GM12891 (cell line): ENCODE measurements around the gene PHKA1.
A peak's percentile ranks its signal among the peaks of the same experiment; 100 is the strongest.

ENCODE experiments used
- DNase-seq: peaks from one replicate; pipeline ENCODE4 v3.0.0; 2011; ENCODE audit warnings: low spot score; ENCODE audit not compliant: insufficient read length
- FAIRE-seq: peaks from 2 replicates; lab custom pipeline; 2011; peaks lifted over from hg19 to GRCh38; lab: Jason Lieb, UNC
- PAX5 ChIP-seq: IDR thresholded peaks from 2 replicates; pipeline ENCODE4 v1.6.1; 2011; ENCODE audit warnings: low read length, moderate library complexity, mild to moderate bottlenecking; ENCODE audit not compliant: insufficient read depth, severe bottlenecking
- POLR2A ChIP-seq: IDR thresholded peaks from 2 replicates; pipeline ENCODE4 v1.6.1; 2011; ENCODE audit warnings: low read depth, low read length, control low read depth
- POLR2AphosphoS5 ChIP-seq: IDR thresholded peaks from 2 replicates; pipeline ENCODE4 v1.6.1; 2011; ENCODE audit warnings: low read depth, low read length, control low read depth
- POU2F2 ChIP-seq: IDR thresholded peaks from 2 replicates; pipeline ENCODE4 v1.6.1; 2011; ENCODE audit warnings: low read depth, mild to moderate bottlenecking, control low read depth, low read length, moderate library complexity
- SPI1 ChIP-seq: IDR thresholded peaks from 2 replicates; pipeline ENCODE4 v1.6.1; 2011; ENCODE audit warnings: low read depth, low read length, control low read depth
- TAF1 ChIP-seq: IDR thresholded peaks from 2 replicates; pipeline ENCODE4 v1.6.1; 2011; ENCODE audit warnings: low read depth, low read length, control low read depth

The PHKA1 gene

DNA sequence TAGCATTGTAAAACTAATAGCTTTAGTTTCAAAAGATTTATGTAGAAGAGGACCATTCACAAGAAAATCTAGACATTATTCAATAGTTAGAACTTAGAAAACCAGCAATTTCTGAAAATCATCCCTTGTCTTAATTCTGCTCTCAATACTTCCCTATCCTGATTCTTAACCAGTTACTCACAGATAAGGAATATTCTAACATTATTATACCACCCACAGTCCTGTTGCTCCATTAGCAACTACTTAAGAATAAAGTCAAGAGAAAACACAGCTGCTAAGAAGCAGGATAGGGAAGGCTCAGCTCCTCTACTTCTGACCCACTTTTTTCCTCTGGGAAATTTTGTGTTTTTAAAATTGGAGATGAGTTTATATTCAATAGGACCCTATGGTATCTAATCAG lies 47.7 kb downstream of the PHKA1 start:
- no peak for DNase-seq
- no peak for FAIRE-seq
- TF ChIP-seq POLR2A (no peak), POLR2AphosphoS5 (no peak), TAF1 (no peak), POU2F2 (no peak)

- no peak for DNase-seq
- TF ChIP-seq TAF1 (no peak), SPI1 (no peak), PAX5 (no peak)
- no peak for FAIRE-seq
These were observed 50.4 kb downstream of the PHKA1 start for GRCh38 chrX:72663737-72664136.

DNA sequence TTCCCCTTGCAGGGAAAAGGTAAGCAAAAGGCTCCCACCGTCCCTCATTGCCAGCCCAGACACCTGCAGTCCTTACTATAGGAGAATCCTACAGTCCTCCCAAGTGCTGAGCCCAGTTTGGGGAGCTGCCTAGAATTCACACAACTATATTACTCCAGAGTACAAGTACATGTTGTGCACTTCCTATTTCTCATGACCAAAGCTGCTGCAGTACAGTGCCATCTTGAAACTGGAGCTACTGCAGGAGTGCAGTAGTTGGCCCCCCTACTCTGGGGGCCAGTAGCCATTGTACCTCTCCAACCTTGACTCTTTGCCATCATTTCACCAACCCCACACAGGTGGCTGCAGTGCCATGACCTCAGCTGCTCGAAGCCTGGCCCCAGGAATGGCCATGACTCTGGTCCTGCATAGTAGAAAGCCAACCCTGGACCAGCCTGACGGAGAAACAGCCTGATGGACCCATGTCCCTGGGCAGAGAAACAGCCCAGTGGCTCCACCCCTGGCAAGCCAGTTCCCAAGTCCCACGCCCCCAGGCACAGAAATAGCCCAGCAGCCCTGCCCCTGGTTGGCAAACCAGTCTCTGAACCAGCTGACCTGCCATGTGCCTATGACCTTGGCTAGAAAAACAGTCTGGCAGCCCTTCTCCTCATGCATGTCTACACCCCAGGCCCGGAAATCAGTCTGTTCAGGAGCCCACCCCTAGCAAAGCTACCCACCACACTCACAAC lies 51.9 kb downstream of the PHKA1 start:
- DNase-seq (no peak), FAIRE-seq (no peak)

GRCh38 chrX:72659723-72660122 lies 54.4 kb downstream of the PHKA1 start:
- TF ChIP-seq POU2F2 (no peak), POLR2AphosphoS5 (no peak), TAF1 (no peak), SPI1 (no peak), PAX5 (no peak), POLR2A (no peak)
- FAIRE-seq: no peak

More for the DNA sequence above, 51.9 kb downstream of the PHKA1 start:
- TF ChIP-seq POU2F2: no peak
- no peak for TF ChIP-seq POLR2A
- no peak for TF ChIP-seq PAX5
- no peak for TF ChIP-seq SPI1
- TF ChIP-seq TAF1: no peak
- TF ChIP-seq POLR2AphosphoS5: no peak

GRCh38 chrX:72652082-72652481 lies 62.0 kb downstream of the PHKA1 start:
- DNase-seq: no peak
- no peak for FAIRE-seq
- no peak for TF ChIP-seq POLR2A
- TF ChIP-seq TAF1: no peak
- TF ChIP-seq POU2F2: no peak
- TF ChIP-seq PAX5: no peak
- no peak for TF ChIP-seq SPI1

More at GRCh38 chrX:72659723-72660122, 54.4 kb downstream of the PHKA1 start:
- DNase-seq: no peak

GRCh38 chrX:72644946-72645345 lies 69.2 kb downstream of the PHKA1 start:
- no peak for DNase-seq
- TF ChIP-seq TAF1 (no peak), POLR2A (no peak), SPI1 (no peak), POU2F2 (no peak), POLR2AphosphoS5 (no peak), PAX5 (no peak)
- FAIRE-seq: peak; percentile 58

DNA sequence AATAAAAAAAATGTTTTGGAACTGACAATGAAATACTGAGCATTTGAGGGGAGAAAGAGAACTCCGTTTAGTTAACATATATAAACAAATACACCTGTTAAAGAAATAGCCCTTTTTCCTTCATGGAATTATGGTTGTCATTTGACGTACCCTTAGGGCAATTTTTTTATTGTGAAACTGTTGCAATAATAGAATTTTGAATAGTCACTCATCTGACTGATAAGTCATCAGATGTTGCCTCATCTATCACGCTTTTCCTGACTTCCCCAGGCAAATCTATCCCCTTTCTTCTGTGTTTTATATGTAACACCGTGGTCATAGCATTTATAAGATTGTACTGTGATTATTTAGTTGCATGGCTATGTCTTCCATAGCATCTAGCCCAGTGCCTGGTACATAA lies 72.5 kb downstream of the PHKA1 start:
- no peak for DNase-seq
- no peak for FAIRE-seq
- TF ChIP-seq SPI1 (no peak), TAF1 (no peak)

GRCh38 chrX:72635930-72636329 lies 78.2 kb downstream of the PHKA1 start:
- TF ChIP-seq SPI1: no peak
- no peak for TF ChIP-seq POU2F2
- TF ChIP-seq POLR2A: no peak
- TF ChIP-seq PAX5: no peak
- TF ChIP-seq TAF1: no peak
- TF ChIP-seq POLR2AphosphoS5: no peak
- DNase-seq (no peak), FAIRE-seq (no peak)

GRCh38 chrX:72634331-72634730 lies 79.8 kb downstream of the PHKA1 start:
- FAIRE-seq (no peak), DNase-seq (no peak)
- no peak for TF ChIP-seq SPI1
- no peak for TF ChIP-seq POLR2A
- no peak for TF ChIP-seq POU2F2
- no peak for TF ChIP-seq POLR2AphosphoS5
- TF ChIP-seq PAX5: no peak
- no peak for TF ChIP-seq TAF1

GRCh38 chrX:72630185-72630584 lies 83.9 kb downstream of the PHKA1 start:
- TF ChIP-seq POLR2A: no peak
- TF ChIP-seq PAX5: no peak
- TF ChIP-seq SPI1: no peak
- no peak for TF ChIP-seq TAF1
- no peak for TF ChIP-seq POU2F2
- TF ChIP-seq POLR2AphosphoS5: no peak
- DNase-seq (no peak), FAIRE-seq (no peak)

GRCh38 chrX:72624194-72624593 lies 89.9 kb downstream of the PHKA1 start:
- TF ChIP-seq TAF1 (no peak), POLR2AphosphoS5 (no peak), POLR2A (no peak), PAX5 (no peak), POU2F2 (no peak), SPI1 (no peak)
- FAIRE-seq (no peak), DNase-seq (no peak)
